GM12878 (cell line): Measurements from ENCODE around the gene GMNN. TPM values are rescaled to one million over a fixed set of nuclear protein-coding genes. Genes with fewer than 3 reads are reported as not detected.
A peak's percentile ranks its signal among the peaks of the same experiment; 100 is the strongest.

Experiments used
- CBX5 ChIP-seq: sonication (generic); IDR thresholded peaks from 2 replicates; pipeline ENCODE4 v1.6.1; 2016; ENCODE audit warnings: low read depth, moderate library complexity, mild to moderate bottlenecking, inconsistent platforms
- CHD2 ChIP-seq: IDR thresholded peaks from 2 replicates; pipeline ENCODE4 v1.6.1; 2011; ENCODE audit warnings: low read depth, low read length, improper control_type of control experiment, borderline replicate concordance
- GATAD2B ChIP-seq: fragments of 450-650 bp; conservative IDR thresholded peaks from 2 replicates; pipeline ENCODE4 v1.6.1; 2017; ENCODE audit warnings: low read depth, mild to moderate bottlenecking, moderate library complexity
- NFXL1 ChIP-seq: fragments of 450-650 bp; IDR thresholded peaks from 2 replicates; pipeline ENCODE4 v1.6.1; 2017; ENCODE audit warnings: antibody characterized with exemption, mild to moderate bottlenecking, borderline replicate concordance
- PAX5 ChIP-seq: IDR thresholded peaks from 2 replicates; pipeline ENCODE4 v1.6.1; 2011; ENCODE audit warnings: low read depth, low read length, borderline replicate concordance
- PKNOX1 ChIP-seq: fragments of 450-650 bp; IDR thresholded peaks from 2 replicates; pipeline ENCODE4 v1.6.1; 2016; ENCODE audit warnings: mild to moderate bottlenecking
- PML ChIP-seq: IDR thresholded peaks from 2 replicates; pipeline ENCODE4 v1.6.1; 2012; ENCODE audit warnings: low read length, inconsistent platforms
- POU2F2 ChIP-seq: IDR thresholded peaks from 3 replicates; pipeline ENCODE4 v1.6.1; 2011; ENCODE audit warnings: low read depth, mild to moderate bottlenecking, low read length, borderline replicate concordance
- REST ChIP-seq: IDR thresholded peaks from 2 replicates; pipeline ENCODE4 v1.6.1; 2012; ENCODE audit warnings: mild to moderate bottlenecking, low read depth, low read length
- SIN3A ChIP-seq: IDR thresholded peaks from 2 replicates; pipeline ENCODE4 v1.6.1; 2012; ENCODE audit warnings: low read depth, low read length, improper control_type of control experiment
- SMAD5 ChIP-seq: IDR thresholded peaks from 2 replicates; pipeline ENCODE4 v1.6.1; 2016; ENCODE audit warnings: antibody characterized with exemption, low read depth
- SRF ChIP-seq, 2 experiments: IDR thresholded peaks; 2 replicates each; pipeline ENCODE4 v1.6.1; 2011; ENCODE audit warnings: low read depth in 2 of 2, low read length in 2 of 2, mild to moderate bottlenecking in 1 of 2, moderate library complexity in 1 of 2
- STAT3 ChIP-seq: IDR thresholded peaks from 2 replicates; pipeline ENCODE4 v1.6.1; 2011; ENCODE audit warnings: low read depth, low read length, improper control_type of control experiment
- ZBTB40 ChIP-seq: fragments of 450-650 bp; IDR thresholded peaks from 2 replicates; pipeline ENCODE4 v1.6.1; 2016; ENCODE audit warnings: mild to moderate bottlenecking, moderate library complexity, borderline replicate concordance
- polyA plus RNA-seq, 11 experiments: library from polyadenylated mRNA; depleted of rRNA in 4 of 11; unstranded in 6 of 11; stranded (reverse) in 5 of 11; fragments of >200 nt; fragmentation: Nextera tagmentation in 4 of 11; fragmentation: Illumina TruSeq in 1 of 11; extraction: Ambion mirVana in 4 of 11; extraction: Trizol in 1 of 11; gene quantifications; 1 replicate in 1 of 11; 2 replicates in 10 of 11; pipeline versions ENCODE4 v1.2.1 to v1.2.3, GENCODE V29; 2011 to 2016; ENCODE audit warnings: inconsistent platforms in 2 of 11, missing spikeins in 2 of 11, low read depth in 1 of 11
- total RNA-seq, 4 experiments: library from RNA; depleted of rRNA in 3 of 4; stranded (reverse); fragments of >200 nt in 3 of 4; fragmentation: Illumina TruSeq in 1 of 4; extraction: Trizol in 1 of 4; gene quantifications; 2 replicates each; pipeline versions ENCODE4 v1.2.1 to v1.2.3, GENCODE V29; 2013 to 2021
- TF ChIP-seq, protein P1 (sequence below): fragments of 450-650 bp; IDR thresholded peaks from 2 replicates; pipeline ENCODE4 v1.6.1; 2017; ENCODE audit warnings: mild to moderate bottlenecking, moderate library complexity

GMNN gene
- total and polyA plus RNA-seq, 10 of the 15 experiments (the other 5 are each of a cell fraction or from before 2014, with no cell fraction given): 51.9 to 153 (median 105) TPM

GRCh38 chr6:24774696-24775519 lies at the start of gene GMNN (continued):
- TF ChIP-seq REST: peak; percentile 37; the same call in 1 of the 2 replicates
- TF ChIP-seq, protein P1, sequence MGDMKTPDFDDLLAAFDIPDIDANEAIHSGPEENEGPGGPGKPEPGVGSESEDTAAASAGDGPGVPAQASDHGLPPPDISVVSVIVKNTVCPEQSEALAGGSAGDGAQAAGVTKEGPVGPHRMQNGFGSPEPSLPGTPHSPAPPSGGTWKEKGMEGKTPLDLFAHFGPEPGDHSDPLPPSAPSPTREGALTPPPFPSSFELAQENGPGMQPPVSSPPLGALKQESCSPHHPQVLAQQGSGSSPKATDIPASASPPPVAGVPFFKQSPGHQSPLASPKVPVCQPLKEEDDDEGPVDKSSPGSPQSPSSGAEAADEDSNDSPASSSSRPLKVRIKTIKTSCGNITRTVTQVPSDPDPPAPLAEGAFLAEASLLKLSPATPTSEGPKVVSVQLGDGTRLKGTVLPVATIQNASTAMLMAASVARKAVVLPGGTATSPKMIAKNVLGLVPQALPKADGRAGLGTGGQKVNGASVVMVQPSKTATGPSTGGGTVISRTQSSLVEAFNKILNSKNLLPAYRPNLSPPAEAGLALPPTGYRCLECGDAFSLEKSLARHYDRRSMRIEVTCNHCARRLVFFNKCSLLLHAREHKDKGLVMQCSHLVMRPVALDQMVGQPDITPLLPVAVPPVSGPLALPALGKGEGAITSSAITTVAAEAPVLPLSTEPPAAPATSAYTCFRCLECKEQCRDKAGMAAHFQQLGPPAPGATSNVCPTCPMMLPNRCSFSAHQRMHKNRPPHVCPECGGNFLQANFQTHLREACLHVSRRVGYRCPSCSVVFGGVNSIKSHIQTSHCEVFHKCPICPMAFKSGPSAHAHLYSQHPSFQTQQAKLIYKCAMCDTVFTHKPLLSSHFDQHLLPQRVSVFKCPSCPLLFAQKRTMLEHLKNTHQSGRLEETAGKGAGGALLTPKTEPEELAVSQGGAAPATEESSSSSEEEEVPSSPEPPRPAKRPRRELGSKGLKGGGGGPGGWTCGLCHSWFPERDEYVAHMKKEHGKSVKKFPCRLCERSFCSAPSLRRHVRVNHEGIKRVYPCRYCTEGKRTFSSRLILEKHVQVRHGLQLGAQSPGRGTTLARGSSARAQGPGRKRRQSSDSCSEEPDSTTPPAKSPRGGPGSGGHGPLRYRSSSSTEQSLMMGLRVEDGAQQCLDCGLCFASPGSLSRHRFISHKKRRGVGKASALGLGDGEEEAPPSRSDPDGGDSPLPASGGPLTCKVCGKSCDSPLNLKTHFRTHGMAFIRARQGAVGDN: peak; percentile 71
- peak; percentile 91 for TF ChIP-seq SMAD5
- TF ChIP-seq CBX5: peak; percentile 81; the same call in 1 of the 2 replicates
- TF ChIP-seq GATAD2B: peak; percentile 76
- peak; percentile 96 for TF ChIP-seq PML
- TF ChIP-seq STAT3: no peak
- peak; percentile 81; the same call in 2 of the 3 replicates for TF ChIP-seq POU2F2
- TF ChIP-seq CHD2: peak; percentile 63; the same call in 1 of the 2 replicates
- no peak for TF ChIP-seq SRF (IDR thresholded peaks at IDR 0.05; ENCODE audit: low read depth in 2 of 2, low read length in 2 of 2)
- TF ChIP-seq SIN3A: peak; percentile 67; the same call in 1 of the 2 replicates
- TF ChIP-seq NFXL1: no peak
- no peak for TF ChIP-seq PAX5
- peak; percentile 48; the same call in 1 of the 2 replicates for TF ChIP-seq PKNOX1
- no peak; the same call in 1 of the 2 replicates for TF ChIP-seq ZBTB40
